HepG2 (cell line): ENCODE results near the gene MRPS21. TPM values are rescaled to one million over a fixed set of nuclear protein-coding genes. Genes with fewer than 3 reads are reported as not detected.

ENCODE experiments used
- CBFB ChIP-seq: sonication (generic); formaldehyde crosslinking; IDR thresholded peaks from 2 replicates; pipeline ENCODE4 v1.4.0; 2020; ENCODE audit warnings: missing genetic modification reagents
- FOXA1 ChIP-seq, 2 experiments: fragments of 450-650 bp in 1 of 2; sonication (generic) in 1 of 2; formaldehyde crosslinking in 1 of 2; IDR thresholded peaks; 2 replicates each; pipeline versions ENCODE4 v1.4.0 to v1.6.1; 2016 to 2020; ENCODE audit warnings: missing genetic modification reagents in 1 of 2
- FOXK2 ChIP-seq: fragments of 450-650 bp; IDR thresholded peaks from 2 replicates; pipeline ENCODE4 v1.6.1; 2016
- GATAD1 ChIP-seq: IDR thresholded peaks from 2 replicates; pipeline ENCODE4 v1.6.1; 2016; ENCODE audit warnings: missing genetic modification reagents, missing compliant biosample characterization
- PAX8 ChIP-seq: sonication (generic); formaldehyde crosslinking; IDR thresholded peaks from 2 replicates; pipeline ENCODE4 v1.8.0; 2022; ENCODE audit warnings: mild to moderate bottlenecking, missing genetic modification reagents, borderline replicate concordance
- SIN3A ChIP-seq: IDR thresholded peaks from 2 replicates; pipeline ENCODE4 v1.6.1; 2011; ENCODE audit warnings: low read depth, mild to moderate bottlenecking, control low read depth, low read length, borderline replicate concordance
- SIN3B ChIP-seq: fragments of 150-350 bp; IDR thresholded peaks from 2 replicates; pipeline ENCODE4 v1.6.1; 2014; ENCODE audit warnings: low read length
- TEAD3 ChIP-seq: optimal IDR thresholded peaks from 2 replicates; pipeline ENCODE3; 2016; ENCODE audit warnings: borderline replicate concordance
- ZBTB3 ChIP-seq: sonication (generic); formaldehyde crosslinking; IDR thresholded peaks from 2 replicates; pipeline ENCODE4 v1.4.0; 2020; ENCODE audit warnings: low read depth, mild to moderate bottlenecking, moderate library complexity, missing genetic modification reagents, borderline replicate concordance
- ZNF101 ChIP-seq: sonication (generic); formaldehyde crosslinking; IDR thresholded peaks from 2 replicates; pipeline ENCODE4 v1.4.0; 2020; ENCODE audit warnings: mild to moderate bottlenecking, low read depth, missing genetic modification reagents, borderline replicate concordance
- ZNF383 ChIP-seq: sonication (generic); formaldehyde crosslinking; IDR thresholded peaks from 2 replicates; pipeline ENCODE4 v1.4.0; 2020; ENCODE audit warnings: missing genetic modification reagents, mild to moderate bottlenecking, borderline replicate concordance
- ZNF432 ChIP-seq: sonication (generic); formaldehyde crosslinking; IDR thresholded peaks from 2 replicates; pipeline ENCODE4 v1.5.0; 2020; ENCODE audit warnings: missing genetic modification reagents, mild to moderate bottlenecking, borderline replicate concordance
- ZNF543 ChIP-seq: sonication (generic); formaldehyde crosslinking; IDR thresholded peaks from 2 replicates; pipeline ENCODE4 v1.4.0; 2020; ENCODE audit warnings: mild to moderate bottlenecking, missing genetic modification reagents
- ZZZ3 ChIP-seq: sonication (generic); formaldehyde crosslinking; IDR thresholded peaks from 2 replicates; pipeline ENCODE4 v1.4.0; 2020; ENCODE audit warnings: missing genetic modification reagents, mild to moderate bottlenecking, borderline replicate concordance
- polyA plus RNA-seq, 8 experiments: library from polyadenylated mRNA; depleted of rRNA in 3 of 8; stranded (reverse) in 7 of 8; unstranded in 1 of 8; fragments of >200 nt; fragmentation: Illumina TruSeq in 4 of 8; extraction: Trizol in 4 of 8; gene quantifications; 2 replicates each; pipeline versions ENCODE4 v1.2.1 to v1.2.3, GENCODE V29; 2011 to 2016; ENCODE audit warnings: low read depth in 4 of 8, missing spikeins in 1 of 8, mixed read lengths in 1 of 8; ENCODE audit not compliant: insufficient read depth in 1 of 8
- total RNA-seq, 5 experiments: library from RNA; depleted of rRNA; stranded (reverse); fragments of >200 nt; fragmentation: Illumina TruSeq; extraction: Trizol; gene quantifications; 2 replicates each; pipeline ENCODE4 v1.2.3, GENCODE V29; 2016; ENCODE audit warnings: low read depth in 1 of 5
- TF ChIP-seq, protein P1 (sequence below): sonication (generic); formaldehyde crosslinking; IDR thresholded peaks from 2 replicates; pipeline ENCODE4 v1.4.0; 2020; ENCODE audit warnings: mild to moderate bottlenecking, missing genetic modification reagents
- TF ChIP-seq, protein P2 (sequence below): sonication (generic); formaldehyde crosslinking; IDR thresholded peaks from 2 replicates; pipeline ENCODE4 v1.4.0; 2020; ENCODE audit warnings: missing genetic modification reagents, mild to moderate bottlenecking, borderline replicate concordance
- TF ChIP-seq, protein P3 (sequence below): sonication (generic); formaldehyde crosslinking; IDR thresholded peaks from 2 replicates; pipeline ENCODE4 v1.8.0; 2023; ENCODE audit warnings: mild to moderate bottlenecking, missing genetic modification reagents
- TF ChIP-seq, protein P4 (sequence below): sonication (generic); formaldehyde crosslinking; IDR thresholded peaks from 2 replicates; pipeline ENCODE4 v1.8.0; 2022; ENCODE audit warnings: missing genetic modification reagents, mild to moderate bottlenecking, inconsistent platforms, borderline replicate concordance
- TF ChIP-seq, protein P5 (sequence below): fragments of 450-650 bp; IDR thresholded peaks from 2 replicates; pipeline ENCODE4 v1.6.1; 2017

MRPS21 gene
- total and polyA plus RNA-seq, 2 of the 13 experiments (the other 11 are each of a cell fraction or from before 2014, with no cell fraction given): 59.4 to 64.2 TPM

DNA sequence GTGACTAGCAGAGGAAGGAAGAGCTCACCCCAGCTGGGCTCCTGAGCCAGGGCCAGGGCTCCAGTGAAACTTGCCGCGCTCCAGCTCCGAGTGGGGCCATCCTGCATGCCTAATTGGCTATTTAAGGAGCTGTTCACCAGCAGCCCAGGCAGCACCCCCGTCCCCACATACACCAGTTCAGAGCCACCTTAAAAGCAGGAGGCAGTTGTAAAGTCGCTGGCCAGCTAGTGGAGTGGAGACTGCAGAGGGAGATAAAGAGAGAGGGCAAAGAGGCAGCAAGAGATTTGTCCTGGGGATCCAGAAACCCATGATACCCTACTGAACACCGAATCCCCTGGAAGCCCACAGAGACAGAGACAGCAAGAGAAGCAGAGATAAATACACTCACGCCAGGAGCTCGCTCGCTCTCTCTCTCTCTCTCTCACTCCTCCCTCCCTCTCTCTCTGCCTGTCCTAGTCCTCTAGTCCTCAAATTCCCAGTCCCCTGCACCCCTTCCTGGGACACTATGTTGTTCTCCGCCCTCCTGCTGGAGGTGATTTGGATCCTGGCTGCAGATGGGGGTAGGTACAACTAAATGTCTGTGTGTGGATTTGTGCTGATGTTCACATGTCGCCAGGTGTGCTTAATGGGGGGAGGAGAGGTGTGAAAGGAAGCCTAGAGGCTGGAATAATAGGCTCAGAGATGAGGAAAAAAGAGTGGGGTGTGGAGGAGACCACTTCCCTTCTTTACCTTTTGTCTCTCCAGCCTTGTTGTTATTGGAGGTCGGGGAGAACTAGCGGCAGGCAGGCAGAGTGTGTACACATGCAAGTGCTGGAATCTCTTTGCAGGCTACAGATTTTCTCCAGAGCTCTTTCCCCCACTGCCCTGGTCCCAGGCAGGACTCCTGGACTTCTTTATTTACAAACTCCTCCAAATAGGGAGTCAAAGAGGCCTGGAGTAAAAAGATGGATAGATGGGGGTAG is 35.8 kb upstream of the MRPS21 start, which contains the start of gene CA14 (continued):
- TF ChIP-seq, protein P1, sequence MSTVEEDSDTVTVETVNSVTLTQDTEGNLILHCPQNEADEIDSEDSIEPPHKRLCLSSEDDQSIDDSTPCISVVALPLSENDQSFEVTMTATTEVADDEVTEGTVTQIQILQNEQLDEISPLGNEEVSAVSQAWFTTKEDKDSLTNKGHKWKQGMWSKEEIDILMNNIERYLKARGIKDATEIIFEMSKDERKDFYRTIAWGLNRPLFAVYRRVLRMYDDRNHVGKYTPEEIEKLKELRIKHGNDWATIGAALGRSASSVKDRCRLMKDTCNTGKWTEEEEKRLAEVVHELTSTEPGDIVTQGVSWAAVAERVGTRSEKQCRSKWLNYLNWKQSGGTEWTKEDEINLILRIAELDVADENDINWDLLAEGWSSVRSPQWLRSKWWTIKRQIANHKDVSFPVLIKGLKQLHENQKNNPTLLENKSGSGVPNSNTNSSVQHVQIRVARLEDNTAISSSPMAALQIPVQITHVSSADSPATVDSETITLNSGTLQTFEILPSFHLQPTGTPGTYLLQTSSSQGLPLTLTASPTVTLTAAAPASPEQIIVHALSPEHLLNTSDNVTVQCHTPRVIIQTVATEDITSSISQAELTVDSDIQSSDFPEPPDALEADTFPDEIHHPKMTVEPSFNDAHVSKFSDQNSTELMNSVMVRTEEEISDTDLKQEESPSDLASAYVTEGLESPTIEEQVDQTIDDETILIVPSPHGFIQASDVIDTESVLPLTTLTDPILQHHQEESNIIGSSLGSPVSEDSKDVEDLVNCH (CRISPR knock-in tag): no peak
- TF ChIP-seq SIN3B (0 out of 2 replicates have a peak, but pooled peaks have one; percentile 40), FOXA1 (IDR thresholded peaks at IDR 0.05) (no peak), FOXA1 (CRISPR knock-in tag; IDR thresholded peaks at IDR 0.05) (peak; percentile 55), GATAD1 (0 out of 2 replicates have a peak, but pooled peaks have one; percentile 34), ZNF101 (peak; percentile 36; the same call in 1 of the 2 replicates), ZBTB3 (CRISPR knock-in tag) (no peak), ZZZ3 (CRISPR knock-in tag) (no peak), TEAD3 (CRISPR knock-in tag) (peak; percentile 8), SIN3A (peak; percentile 83; the same call in 1 of the 2 replicates), ZNF383 (no peak), CBFB (no peak), ZNF543 (peak; percentile 68; the same call in 1 of the 2 replicates), FOXK2 (peak; percentile 15; the same call in 1 of the 2 replicates), ZNF432 (CRISPR knock-in tag) (no peak), PAX8 (CRISPR knock-in tag) (peak; percentile 80; the same call in 1 of the 2 replicates)
- TF ChIP-seq, protein P2, sequence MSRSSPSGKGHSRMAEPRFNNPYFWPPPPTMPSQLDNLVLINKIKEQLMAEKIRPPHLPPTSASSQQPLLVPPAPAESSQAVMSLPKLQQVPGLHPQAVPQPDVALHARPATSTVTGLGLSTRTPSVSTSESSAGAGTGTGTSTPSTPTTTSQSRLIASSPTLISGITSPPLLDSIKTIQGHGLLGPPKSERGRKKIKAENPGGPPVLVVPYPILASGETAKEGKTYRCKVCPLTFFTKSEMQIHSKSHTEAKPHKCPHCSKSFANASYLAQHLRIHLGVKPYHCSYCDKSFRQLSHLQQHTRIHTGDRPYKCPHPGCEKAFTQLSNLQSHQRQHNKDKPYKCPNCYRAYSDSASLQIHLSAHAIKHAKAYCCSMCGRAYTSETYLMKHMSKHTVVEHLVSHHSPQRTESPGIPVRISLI (CRISPR knock-in tag): peak; percentile 21; the same call in 1 of the 2 replicates
- TF ChIP-seq, protein P3, sequence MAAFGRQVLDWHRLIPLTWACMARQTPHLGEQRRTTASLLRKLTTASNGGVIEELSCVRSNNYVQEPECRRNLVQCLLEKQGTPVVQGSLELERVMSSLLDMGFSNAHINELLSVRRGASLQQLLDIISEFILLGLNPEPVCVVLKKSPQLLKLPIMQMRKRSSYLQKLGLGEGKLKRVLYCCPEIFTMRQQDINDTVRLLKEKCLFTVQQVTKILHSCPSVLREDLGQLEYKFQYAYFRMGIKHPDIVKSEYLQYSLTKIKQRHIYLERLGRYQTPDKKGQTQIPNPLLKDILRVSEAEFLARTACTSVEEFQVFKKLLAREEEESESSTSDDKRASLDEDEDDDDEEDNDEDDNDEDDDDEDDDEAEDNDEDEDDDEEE (CRISPR knock-in tag): no peak
- TF ChIP-seq, protein P4, sequence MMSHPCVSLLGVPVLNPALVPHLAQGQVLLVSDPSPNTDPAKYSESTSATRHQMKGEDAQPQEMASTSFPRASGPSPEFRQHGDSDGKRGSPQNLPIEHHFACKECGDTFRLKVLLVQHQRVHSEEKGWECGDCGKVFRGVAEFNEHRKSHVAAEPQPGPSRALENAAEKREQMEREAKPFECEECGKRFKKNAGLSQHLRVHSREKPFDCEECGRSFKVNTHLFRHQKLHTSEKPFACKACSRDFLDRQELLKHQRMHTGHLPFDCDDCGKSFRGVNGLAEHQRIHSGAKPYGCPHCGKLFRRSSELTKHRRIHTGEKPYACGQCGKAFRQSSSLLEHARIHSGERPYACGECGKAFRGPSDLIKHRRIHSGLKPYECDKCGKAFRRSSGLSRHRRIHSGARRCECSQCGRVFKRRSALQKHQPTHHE (CRISPR knock-in tag): no peak
- TF ChIP-seq, protein P5, sequence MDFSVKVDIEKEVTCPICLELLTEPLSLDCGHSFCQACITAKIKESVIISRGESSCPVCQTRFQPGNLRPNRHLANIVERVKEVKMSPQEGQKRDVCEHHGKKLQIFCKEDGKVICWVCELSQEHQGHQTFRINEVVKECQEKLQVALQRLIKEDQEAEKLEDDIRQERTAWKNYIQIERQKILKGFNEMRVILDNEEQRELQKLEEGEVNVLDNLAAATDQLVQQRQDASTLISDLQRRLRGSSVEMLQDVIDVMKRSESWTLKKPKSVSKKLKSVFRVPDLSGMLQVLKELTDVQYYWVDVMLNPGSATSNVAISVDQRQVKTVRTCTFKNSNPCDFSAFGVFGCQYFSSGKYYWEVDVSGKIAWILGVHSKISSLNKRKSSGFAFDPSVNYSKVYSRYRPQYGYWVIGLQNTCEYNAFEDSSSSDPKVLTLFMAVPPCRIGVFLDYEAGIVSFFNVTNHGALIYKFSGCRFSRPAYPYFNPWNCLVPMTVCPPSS: no peak
